ENCODE data around the gene SCAMP2.
"Not testable (repeated sequence)": the region's sequence is repeated elsewhere in the genome, so short reads cannot be mapped to it uniquely, and the experiment has no call there.

Gene SCAMP2

GRCh38 chr15:74897300-74897701 is 24.1 kb upstream of the SCAMP2 start:
- Mint-ChIP-seq H3K9me3 (no peaks in the 10 kb centered on the region), H3K27me3 (ENCODE audit: low read depth) (no peaks in the 10 kb centered on the region), H3K36me3 (ENCODE audit: low read depth) (peaks cover 45% of the 10 kb centered on the region), H3K27ac (no peak overlapping the region), H3K4me3 (no peak overlapping the region), H3K4me1 (ENCODE audit: low read depth) (peaks cover 23% of the 10 kb centered on the region)
- DNase-seq (ENCODE audit: low spot score), result no peak

DNA sequence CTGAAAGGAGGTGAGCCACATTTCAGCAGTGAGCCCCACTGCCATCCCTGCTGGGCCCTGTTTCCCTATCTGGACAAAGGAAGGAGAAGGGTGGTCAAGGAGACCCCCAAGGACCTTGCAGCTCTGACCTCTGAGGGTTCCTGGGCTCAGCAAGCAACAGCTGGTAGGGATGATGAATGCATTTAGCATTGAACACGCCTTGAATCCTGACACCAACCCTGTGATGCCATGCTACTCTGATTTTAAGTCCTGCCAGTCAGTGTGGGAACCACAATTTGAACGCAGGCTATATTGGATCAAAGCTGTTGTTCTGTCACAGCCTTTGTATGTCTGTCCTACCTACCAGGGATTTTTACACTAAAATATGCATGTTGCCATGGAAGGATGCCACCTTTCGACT is 23.2 kb upstream of the SCAMP2 start:
- DNase-seq (ENCODE audit: low spot score), result no peak
- no peak overlapping the region for H3K4me3 Mint-ChIP-seq
- H3K36me3 Mint-ChIP-seq (ENCODE audit: low read depth), result peaks cover 43% of the 10 kb centered on the region
- H3K27me3 Mint-ChIP-seq (ENCODE audit: low read depth), result no peaks in the 10 kb centered on the region
- H3K4me1 Mint-ChIP-seq (ENCODE audit: low read depth), result peaks cover 21% of the 10 kb centered on the region
- no peak overlapping the region for H3K27ac Mint-ChIP-seq
- H3K9me3 Mint-ChIP-seq, result no peaks in the 10 kb centered on the region

GRCh38 chr15:74895830-74896229 is 22.7 kb upstream of the SCAMP2 start:
- H3K9me3 Mint-ChIP-seq, result no peaks in the 10 kb centered on the region
- peak overlapping the region; percentile 15 for H3K4me3 Mint-ChIP-seq
- no peak overlapping the region for H3K27ac Mint-ChIP-seq
- peaks cover 24% of the 10 kb centered on the region for H3K4me1 Mint-ChIP-seq (ENCODE audit: low read depth)
- no peak for DNase-seq (ENCODE audit: low spot score)
- peaks cover 42% of the 10 kb centered on the region for H3K36me3 Mint-ChIP-seq (ENCODE audit: low read depth)
- H3K27me3 Mint-ChIP-seq (ENCODE audit: low read depth), result no peaks in the 10 kb centered on the region

- H3K4me3 Mint-ChIP-seq; DNase-seq (ENCODE audit: low spot score); H3K27me3 Mint-ChIP-seq (ENCODE audit: low read depth); H3K9me3 Mint-ChIP-seq: not testable (repeated sequence)
- H3K36me3 Mint-ChIP-seq (ENCODE audit: low read depth), result peaks cover 41% of the 10 kb centered on the region
- H3K4me1 Mint-ChIP-seq (ENCODE audit: low read depth), result peaks cover 33% of the 10 kb centered on the region
- peak overlapping the region; percentile 20 for H3K27ac Mint-ChIP-seq
These were observed 21.2 kb upstream of the SCAMP2 start for GRCh38 chr15:74894383-74894782.

DNA sequence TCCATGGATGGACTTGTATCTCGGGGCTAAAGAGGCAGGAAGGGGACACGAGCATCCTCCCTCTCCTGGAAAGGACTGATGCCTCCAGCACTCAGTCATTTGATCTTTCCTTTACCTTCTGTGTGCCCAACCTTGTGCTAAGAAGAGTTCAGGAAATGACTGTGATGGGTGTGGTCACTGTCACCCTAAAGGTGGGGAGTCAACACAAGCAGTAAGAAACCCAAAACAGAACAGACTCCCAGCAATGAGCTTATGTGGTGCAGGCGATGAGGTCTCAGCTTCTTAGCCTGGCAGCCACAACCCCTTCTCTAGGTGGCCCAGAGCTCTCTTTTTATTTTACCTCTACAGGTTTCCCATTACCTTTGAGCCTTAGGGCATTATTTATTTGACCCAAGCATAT is 20.5 kb upstream of the SCAMP2 start:
- Mint-ChIP-seq H3K36me3 (ENCODE audit: low read depth) (peaks cover 37% of the 10 kb centered on the region), H3K27ac (peak overlapping the region; percentile 97), H3K4me1 (ENCODE audit: low read depth) (peaks cover 38% of the 10 kb centered on the region), H3K27me3 (ENCODE audit: low read depth) (no peaks in the 10 kb centered on the region), H3K4me3 (peak overlapping the region; percentile 87), H3K9me3 (no peaks in the 10 kb centered on the region)
- no peak for DNase-seq (ENCODE audit: low spot score)

- Mint-ChIP-seq H3K4me1 (ENCODE audit: low read depth) (peaks cover 40% of the 10 kb centered on the region), H3K27ac (peak overlapping the region; percentile 97), H3K4me3 (peak overlapping the region; percentile 87), H3K9me3 (no peaks in the 10 kb centered on the region), H3K27me3 (ENCODE audit: low read depth) (no peaks in the 10 kb centered on the region), H3K36me3 (ENCODE audit: low read depth) (peaks cover 37% of the 10 kb centered on the region)
- DNase-seq (ENCODE audit: low spot score), result no peak
These were observed 19.8 kb upstream of the SCAMP2 start for GRCh38 chr15:74892931-74893330.

- H3K36me3 Mint-ChIP-seq (ENCODE audit: low read depth), result peaks cover 37% of the 10 kb centered on the region
- no peak for DNase-seq (ENCODE audit: low spot score)
- no peaks in the 10 kb centered on the region for H3K27me3 Mint-ChIP-seq (ENCODE audit: low read depth)
- H3K4me3 Mint-ChIP-seq, result no peak overlapping the region
- H3K27ac Mint-ChIP-seq, result peak overlapping the region; percentile 97
- H3K9me3 Mint-ChIP-seq, result no peaks in the 10 kb centered on the region
- peaks cover 40% of the 10 kb centered on the region for H3K4me1 Mint-ChIP-seq (ENCODE audit: low read depth)
These were observed 19.1 kb upstream of the SCAMP2 start for GRCh38 chr15:74892313-74892712.

DNA sequence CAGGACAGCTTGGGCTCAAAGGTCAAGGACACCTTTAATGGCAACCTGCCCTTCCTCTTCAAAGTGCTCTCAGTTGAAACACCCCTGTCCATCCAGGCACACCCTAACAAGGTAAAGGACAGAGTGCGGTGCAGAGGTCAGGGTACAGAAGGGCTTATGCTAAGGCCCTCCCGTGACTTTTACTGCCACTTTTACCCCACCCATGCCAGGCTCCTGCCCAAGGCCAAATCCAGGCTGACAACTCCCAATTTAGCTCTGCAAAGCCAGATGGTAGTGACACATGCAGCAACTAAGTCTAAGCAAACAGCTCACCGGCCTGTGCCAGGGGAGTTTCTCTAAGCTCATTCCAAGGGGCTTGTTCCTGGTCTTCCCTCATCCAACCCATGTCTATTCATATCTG is 18.3 kb upstream of the SCAMP2 start:
- no peak for DNase-seq (ENCODE audit: low spot score)
- Mint-ChIP-seq H3K4me3 (peak overlapping the region; percentile 89), H3K4me1 (ENCODE audit: low read depth) (peaks cover 40% of the 10 kb centered on the region), H3K27ac (no peak overlapping the region), H3K36me3 (ENCODE audit: low read depth) (peaks cover 33% of the 10 kb centered on the region), H3K9me3 (no peaks in the 10 kb centered on the region), H3K27me3 (ENCODE audit: low read depth) (no peaks in the 10 kb centered on the region)

- Mint-ChIP-seq H3K27me3 (ENCODE audit: low read depth) (no peaks in the 10 kb centered on the region), H3K4me1 (ENCODE audit: low read depth) (peaks cover 40% of the 10 kb centered on the region), H3K4me3 (peak overlapping the region; percentile 89)
These were observed 17.4 kb upstream of the SCAMP2 start for GRCh38 chr15:74890665-74890960.

GRCh38 chr15:74889883-74890664 is 16.9 kb upstream of the SCAMP2 start, which contains the start of gene MPI:
Gene MPI, plus strand, starts transcription at chr15:74890042. Its CDS starts 32 bp downstream, at chr15:74890074.
- H3K4me1 Mint-ChIP-seq (ENCODE audit: low read depth), result peaks cover 40% of the 10 kb centered on the region
- H3K4me3 Mint-ChIP-seq, result peak within 1 kb of the TSS; percentile 89
- H3K27ac Mint-ChIP-seq, result peak within 1 kb of the TSS; percentile 83
- H3K9me3 Mint-ChIP-seq, result no peaks in the 10 kb centered on the region
- peak; percentile 90 for DNase-seq (ENCODE audit: low spot score)
- H3K36me3 Mint-ChIP-seq (ENCODE audit: low read depth), result peaks cover 26% of the 10 kb centered on the region
- H3K27me3 Mint-ChIP-seq (ENCODE audit: low read depth), result no peaks in the 10 kb centered on the region

More at GRCh38 chr15:74890665-74890960, 17.4 kb upstream of the SCAMP2 start:
- Mint-ChIP-seq H3K36me3 (ENCODE audit: low read depth) (peaks cover 29% of the 10 kb centered on the region), H3K27ac (peak overlapping the region; percentile 83), H3K9me3 (no peaks in the 10 kb centered on the region)
- DNase-seq (ENCODE audit: low spot score), result no peak

DNA sequence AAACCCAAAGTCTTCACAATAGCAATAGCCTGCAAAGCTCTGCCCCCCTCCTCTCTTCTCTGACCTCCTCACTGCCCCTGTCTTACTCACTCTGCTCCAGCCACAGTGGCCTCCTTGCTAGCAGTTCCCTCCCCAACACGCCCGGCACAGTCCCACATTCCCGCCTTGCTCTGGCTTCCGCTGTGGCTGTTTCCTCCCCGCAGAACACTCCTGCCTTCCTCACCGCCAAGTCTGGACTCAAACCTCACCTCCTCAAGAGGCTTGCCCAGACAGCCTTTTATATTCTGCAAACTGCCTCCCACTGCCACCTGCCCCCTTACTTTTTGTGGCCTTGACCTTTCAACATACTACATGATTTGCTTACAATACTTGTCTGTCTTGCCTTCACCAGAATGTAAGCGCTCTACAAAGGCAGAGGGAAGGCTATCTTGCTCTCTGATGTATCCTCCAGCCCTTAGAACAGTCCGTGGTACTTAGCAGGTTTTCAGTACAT is 16.3 kb upstream of the SCAMP2 start:
- H3K27me3 Mint-ChIP-seq (ENCODE audit: low read depth), result no peaks in the 10 kb centered on the region
- no peak for DNase-seq (ENCODE audit: low spot score)
- peak overlapping the region; percentile 83 for H3K27ac Mint-ChIP-seq
- no peaks in the 10 kb centered on the region for H3K9me3 Mint-ChIP-seq
- peak overlapping the region; percentile 89 for H3K4me3 Mint-ChIP-seq
- H3K36me3 Mint-ChIP-seq (ENCODE audit: low read depth), result peaks cover 26% of the 10 kb centered on the region
- H3K4me1 Mint-ChIP-seq (ENCODE audit: low read depth), result peaks cover 40% of the 10 kb centered on the region

DNA sequence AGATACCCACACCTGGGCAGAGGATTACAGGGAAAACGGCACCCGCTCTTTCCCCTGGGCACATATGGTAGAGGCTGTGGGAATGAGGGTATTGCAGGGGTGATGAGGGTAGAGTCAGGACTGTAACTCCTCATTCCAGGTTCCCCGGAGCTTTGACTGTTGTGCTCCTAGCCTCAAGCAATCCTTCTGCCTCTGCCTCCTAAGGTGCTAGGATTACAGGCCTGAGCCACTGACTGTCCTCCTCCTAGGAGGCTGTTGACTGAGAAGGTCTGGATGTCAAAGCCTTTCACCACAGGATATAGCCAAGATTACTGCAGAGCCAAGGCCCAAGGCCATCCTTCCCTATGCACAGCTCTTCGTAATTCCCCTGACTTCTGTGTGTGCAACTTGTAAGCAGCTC is 15.6 kb upstream of the SCAMP2 start:
- H3K4me3 Mint-ChIP-seq, result peak overlapping the region; percentile 89
- peaks cover 44% of the 10 kb centered on the region for H3K4me1 Mint-ChIP-seq (ENCODE audit: low read depth)
- no peaks in the 10 kb centered on the region for H3K27me3 Mint-ChIP-seq (ENCODE audit: low read depth)
- no peak overlapping the region for H3K27ac Mint-ChIP-seq
- peaks cover 24% of the 10 kb centered on the region for H3K36me3 Mint-ChIP-seq (ENCODE audit: low read depth)
- DNase-seq (ENCODE audit: low spot score), result no peak
- H3K9me3 Mint-ChIP-seq, result no peaks in the 10 kb centered on the region

GRCh38 chr15:74887537-74888193 is 14.5 kb upstream of the SCAMP2 start:
- not testable (repeated sequence) for H3K27ac Mint-ChIP-seq; H3K9me3 Mint-ChIP-seq; H3K4me3 Mint-ChIP-seq; H3K27me3 Mint-ChIP-seq (ENCODE audit: low read depth); DNase-seq (ENCODE audit: low spot score)
- Mint-ChIP-seq H3K4me1 (ENCODE audit: low read depth) (peaks cover 33% of the 10 kb centered on the region), H3K36me3 (ENCODE audit: low read depth) (peaks cover 14% of the 10 kb centered on the region)

DNA sequence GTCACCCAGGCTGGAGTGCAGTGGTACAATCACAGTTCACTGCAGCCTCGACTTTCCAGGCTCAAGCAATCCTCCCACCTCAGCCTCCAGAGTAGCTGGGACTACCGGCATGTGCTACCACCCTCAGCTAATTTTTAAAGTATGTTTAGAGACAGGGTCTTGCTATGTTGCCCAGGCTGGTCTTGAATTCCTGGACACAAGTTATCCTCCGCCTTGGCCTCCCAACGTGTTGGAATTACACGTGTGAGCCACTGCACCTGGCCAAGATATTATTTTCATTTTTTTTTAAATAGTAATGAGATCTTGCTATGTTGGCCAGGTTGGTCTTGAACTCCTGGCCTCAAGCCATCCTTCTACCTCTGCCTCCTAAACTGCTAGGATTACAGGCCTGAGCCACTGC is 12.3 kb upstream of the SCAMP2 start:
- peaks cover 2% of the 10 kb centered on the region for H3K36me3 Mint-ChIP-seq (ENCODE audit: low read depth)
- no peak for DNase-seq (ENCODE audit: low spot score)
- H3K4me3 Mint-ChIP-seq, result no peak overlapping the region
- H3K27ac Mint-ChIP-seq, result no peak overlapping the region
- peaks cover 20% of the 10 kb centered on the region for H3K4me1 Mint-ChIP-seq (ENCODE audit: low read depth)
- no peaks in the 10 kb centered on the region for H3K27me3 Mint-ChIP-seq (ENCODE audit: low read depth)
- peaks cover 5% of the 10 kb centered on the region for H3K9me3 Mint-ChIP-seq
